Measurements from ENCODE around the gene FRAT2.

FRAT2 gene

DNA sequence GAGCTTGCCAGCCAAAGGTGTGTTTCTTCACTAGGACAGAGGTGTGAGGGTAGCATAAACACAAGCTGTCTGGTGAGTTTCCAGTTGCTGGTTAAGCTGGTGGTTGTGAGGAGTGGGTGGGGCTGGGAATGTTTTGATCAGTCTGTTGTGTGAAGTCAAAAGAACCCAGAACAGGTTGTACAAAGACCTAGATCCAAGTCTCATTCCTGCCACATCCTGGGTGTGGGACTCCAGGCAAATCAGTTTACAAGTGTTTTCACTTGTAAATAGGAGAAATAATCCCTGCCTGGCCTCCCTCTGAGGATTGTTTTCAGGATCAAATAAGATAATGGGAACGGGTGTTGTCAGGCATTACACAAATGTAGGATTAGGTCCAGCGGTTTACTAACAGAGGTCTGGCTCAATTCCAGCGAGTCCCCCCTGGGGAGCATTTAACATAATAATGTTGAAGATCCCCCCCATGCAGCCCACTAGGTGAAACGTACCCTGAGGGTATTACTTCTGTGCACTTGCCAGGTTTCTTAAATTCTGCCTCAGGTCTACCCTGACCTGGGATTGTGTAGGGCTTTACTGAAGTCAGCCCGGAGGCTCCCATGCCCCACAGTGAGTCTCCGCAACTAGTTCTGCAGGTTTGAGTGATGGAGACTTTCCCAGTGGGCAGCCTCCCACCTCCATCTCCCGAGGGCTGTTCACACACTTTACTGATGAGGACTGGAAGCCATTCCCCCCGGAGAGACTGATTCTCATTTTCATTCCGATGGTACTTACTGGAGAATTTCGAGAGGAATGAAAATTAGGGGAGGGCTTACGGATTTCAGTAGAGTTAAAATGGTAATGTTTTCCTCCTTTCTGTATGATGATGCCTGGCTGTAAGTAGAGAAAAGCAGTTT is 2.7 kb upstream of the FRAT2 start:
- no peak for TF ChIP-seq CTCF (IDR thresholded peaks at IDR 0.05; ENCODE audit: extremely low read depth, missing control alignments)
- DNase-seq (ENCODE audit: low spot score) = no peak

- no peak for TF ChIP-seq CTCF (IDR thresholded peaks at IDR 0.05; ENCODE audit: extremely low read depth, missing control alignments)
- no peak for DNase-seq (ENCODE audit: low spot score)
Measured at GRCh38 chr10:97336446-97336845, 1.9 kb upstream of the FRAT2 start.

GRCh38 chr10:97336006-97336405 is 1.5 kb upstream of the FRAT2 start:
- DNase-seq (ENCODE audit: low spot score) = no peak
- no peak for TF ChIP-seq CTCF (IDR thresholded peaks at IDR 0.05; ENCODE audit: extremely low read depth, missing control alignments)

DNA sequence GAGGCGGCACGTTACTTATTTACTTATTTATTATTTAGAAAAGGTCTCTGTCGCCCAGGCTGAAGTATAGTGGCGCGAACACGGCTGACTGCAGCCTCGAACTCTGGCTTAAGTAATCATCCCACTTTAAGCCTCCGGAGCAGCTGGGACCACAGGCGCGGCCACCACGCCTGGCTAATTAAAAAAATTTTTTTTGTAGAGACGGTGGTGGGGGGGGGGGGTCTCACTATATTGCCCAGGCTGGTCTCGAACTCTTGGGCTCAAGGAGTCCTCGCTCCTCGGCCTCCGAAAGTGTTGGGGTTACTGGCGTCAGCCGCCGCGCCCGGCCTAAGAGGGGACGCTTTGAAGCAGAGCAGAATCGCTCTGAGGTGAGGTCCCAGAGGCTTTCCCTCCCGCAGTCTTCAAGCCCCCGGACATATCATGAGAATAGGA is 675 bp upstream of the FRAT2 start:
- no peak for TF ChIP-seq CTCF (IDR thresholded peaks at IDR 0.05; ENCODE audit: extremely low read depth, missing control alignments)
- DNase-seq (ENCODE audit: low spot score) = no peak

DNA sequence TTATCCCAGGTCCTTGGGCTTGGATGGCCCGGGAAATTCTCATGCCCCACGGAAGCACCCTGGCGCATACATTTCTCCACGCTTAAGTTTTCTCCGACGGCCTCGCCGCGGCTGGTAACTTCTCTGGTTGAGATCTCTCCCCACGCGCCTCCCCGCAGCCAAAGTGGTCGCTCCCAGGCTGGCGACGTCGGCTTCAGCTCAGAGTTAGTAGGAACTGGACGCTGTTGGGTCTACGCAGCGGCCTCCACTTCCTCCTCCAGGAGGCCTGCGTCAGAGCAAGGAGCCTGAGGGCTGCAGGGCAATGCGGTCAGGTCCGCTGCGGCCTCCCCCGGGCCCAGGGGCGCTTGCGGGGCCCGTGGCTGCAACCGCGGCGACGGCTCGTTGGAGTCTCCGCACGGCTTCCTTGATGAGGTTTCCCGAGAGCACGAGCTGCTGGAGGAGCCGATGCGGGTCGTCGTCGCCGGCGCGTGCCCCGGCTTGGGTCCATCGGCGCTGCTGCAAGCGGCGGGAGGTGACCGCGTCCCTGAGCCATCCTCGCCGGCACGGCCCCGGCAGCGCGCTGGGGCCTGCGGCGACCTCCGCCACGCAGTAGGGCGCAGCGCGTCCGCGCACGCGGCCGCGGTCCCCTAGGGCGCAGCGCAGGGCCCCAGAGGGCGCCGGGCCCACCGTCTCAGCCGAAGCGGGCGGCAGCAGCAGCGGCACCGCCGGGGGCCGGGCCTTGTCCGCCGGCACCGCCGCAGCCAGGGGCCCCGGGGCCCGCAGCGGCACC is 744 bp downstream of the FRAT2 start:
- TF ChIP-seq CTCF (IDR thresholded peaks at IDR 0.05; ENCODE audit: extremely low read depth, missing control alignments) = no peak
- DNase-seq (ENCODE audit: low spot score) = peak; percentile 63

- DNase-seq (ENCODE audit: low spot score) = peak; percentile 50
Measured at GRCh38 chr10:97333351-97333600, 1.3 kb downstream of the FRAT2 start.

More at GRCh38 chr10:97333351-97333600, 1.3 kb downstream of the FRAT2 start:
- TF ChIP-seq CTCF (IDR thresholded peaks at IDR 0.05; ENCODE audit: extremely low read depth, missing control alignments) = no peak

All from GM20000 (cell line).